H9 (cell line): ENCODE measurements around the gene CYREN. TPM values are rescaled to one million over a fixed set of nuclear protein-coding genes. Genes with fewer than 3 reads are reported as not detected.

ENCODE experiments used
- DNase-seq: peaks from one replicate; pipeline ENCODE4 v3.0.0-alpha.2; 2017
- H2AFZ ChIP-seq: one replicate; pipeline ENCODE4 v1.6.1; 2013; ENCODE audit warnings: mild to moderate bottlenecking, low read length, control low read depth, moderate library complexity
- H2AK5ac ChIP-seq: 2 replicates; pipeline ENCODE4 v1.6.1; 2013; ENCODE audit warnings: low read length, control low read depth, mixed read lengths; ENCODE audit not compliant: insufficient read length
- H2BK120ac ChIP-seq: one replicate; pipeline ENCODE4 v1.6.1; 2013; ENCODE audit warnings: low read depth, mild to moderate bottlenecking, low read length, control low read depth, inconsistent platforms; ENCODE audit not compliant: poor library complexity, severe bottlenecking
- H2BK12ac ChIP-seq: 2 replicates; pipeline ENCODE4 v1.6.1; 2013; ENCODE audit warnings: low read length, control low read depth, mixed read lengths, low read depth; ENCODE audit not compliant: insufficient read length
- H2BK15ac ChIP-seq: 2 replicates; pipeline ENCODE4 v1.6.1; 2013; ENCODE audit warnings: low read depth, low read length, control low read depth
- H2BK20ac ChIP-seq: one replicate; pipeline ENCODE4 v1.6.1; 2013; ENCODE audit warnings: low read depth, mild to moderate bottlenecking, low read length, control low read depth, inconsistent platforms; ENCODE audit not compliant: poor library complexity, severe bottlenecking
- H2BK5ac ChIP-seq: 2 replicates; pipeline ENCODE4 v1.6.1; 2013; ENCODE audit warnings: low read length, control low read depth, mixed read lengths; ENCODE audit not compliant: insufficient read length
- H3K14ac ChIP-seq: 2 replicates; pipeline ENCODE4 v1.6.1; 2013; ENCODE audit warnings: low read length, control low read depth; ENCODE audit not compliant: insufficient read depth
- H3K18ac ChIP-seq: 2 replicates; pipeline ENCODE4 v1.6.1; 2013; ENCODE audit warnings: low read depth, mild to moderate bottlenecking, mixed read lengths, low read length, control low read depth; ENCODE audit not compliant: insufficient read length
- H3K23ac ChIP-seq: 2 replicates; pipeline ENCODE4 v1.6.1; 2013; ENCODE audit warnings: low read length, control low read depth, mixed read lengths, low read depth; ENCODE audit not compliant: insufficient read length
- H3K23me2 ChIP-seq: 2 replicates; pipeline ENCODE4 v1.6.1; 2013; ENCODE audit warnings: low read depth, mild to moderate bottlenecking, mixed read lengths, low read length, control low read depth; ENCODE audit not compliant: insufficient read length, poor library complexity, severe bottlenecking
- H3K27ac ChIP-seq: 2 replicates; pipeline ENCODE4 v1.5.1; 2013; ENCODE audit warnings: low read length, control low read depth, mixed read lengths, low read depth; ENCODE audit not compliant: insufficient read length
- H3K27me3 ChIP-seq: 2 replicates; pipeline ENCODE4 v1.6.1; 2013; ENCODE audit warnings: low read length, control low read depth, inconsistent platforms; ENCODE audit not compliant: insufficient read depth
- H3K4ac ChIP-seq: 2 replicates; pipeline ENCODE4 v1.6.1; 2013; ENCODE audit warnings: low read depth, mild to moderate bottlenecking, control low read depth, inconsistent platforms, low read length, moderate library complexity
- H3K4me1 ChIP-seq: 2 replicates; pipeline ENCODE4 v1.6.1; 2013; ENCODE audit warnings: low read length, control low read depth, inconsistent platforms; ENCODE audit not compliant: insufficient read depth
- H3K4me2 ChIP-seq: 2 replicates; pipeline ENCODE4 v1.6.1; 2013; ENCODE audit warnings: low read length, control low read depth, mixed read lengths; ENCODE audit not compliant: insufficient read length, insufficient read depth
- H3K56ac ChIP-seq: 2 replicates; pipeline ENCODE4 v1.6.1; 2013; ENCODE audit warnings: low read depth, mild to moderate bottlenecking, mixed read lengths, low read length, control low read depth; ENCODE audit not compliant: insufficient read length
- H3K79me1 ChIP-seq: 2 replicates; pipeline ENCODE4 v1.6.1; 2013; ENCODE audit warnings: low read depth, mild to moderate bottlenecking, moderate library complexity, low read length, control low read depth, inconsistent platforms; ENCODE audit not compliant: insufficient read depth, poor library complexity, severe bottlenecking
- H3K79me2 ChIP-seq: 2 replicates; pipeline ENCODE4 v1.6.1; 2013; ENCODE audit warnings: low read length, control low read depth, inconsistent platforms; ENCODE audit not compliant: insufficient read depth
- H3K9ac ChIP-seq: 2 replicates; pipeline ENCODE4 v1.6.1; 2013; ENCODE audit warnings: low read length, control low read depth, mixed read lengths; ENCODE audit not compliant: insufficient read length; ENCODE audit errors: extremely low read depth
- H3K9me3 ChIP-seq: one replicate; pipeline ENCODE4 v1.6.1; 2013; ENCODE audit warnings: low read depth, low read length, inconsistent platforms; ENCODE audit not compliant: control insufficient read depth
- H3T11ph ChIP-seq: one replicate; pipeline ENCODE4 v1.6.1; 2013; ENCODE audit warnings: mild to moderate bottlenecking, low read length, control low read depth, inconsistent platforms
- H4K20me1 ChIP-seq: one replicate; pipeline ENCODE4 v1.6.1; 2013; ENCODE audit not compliant: control insufficient read depth, insufficient read length, insufficient read depth
- H4K5ac ChIP-seq: 2 replicates; pipeline ENCODE4 v1.6.1; 2013; ENCODE audit warnings: low read depth, mild to moderate bottlenecking, mixed read lengths, low read length, control low read depth; ENCODE audit not compliant: insufficient read length
- H4K8ac ChIP-seq: replicated peaks from 2 replicates; pipeline ENCODE4 v1.6.1; 2013; ENCODE audit warnings: low read length, control low read depth, mixed read lengths, low read depth; ENCODE audit not compliant: insufficient read length
- H4K91ac ChIP-seq: 2 replicates; pipeline ENCODE4 v1.6.1; 2013; ENCODE audit warnings: low read depth, mild to moderate bottlenecking, moderate library complexity, mixed read lengths, low read length, control low read depth; ENCODE audit not compliant: insufficient read length
- H3K27ac Mint-ChIP-seq, 3 experiments: 2 replicates in 2 of 3; 3 replicates in 1 of 3; pipeline ENCODE4 v1.8.0; 2020 to 2021; ENCODE audit warnings: mixed read lengths in 3 of 3, mild to moderate bottlenecking in 1 of 3, moderate library complexity in 1 of 3
- H3K27me3 Mint-ChIP-seq: 2 replicates; pipeline ENCODE4 v1.8.0; 2021; ENCODE audit warnings: low read depth, mild to moderate bottlenecking, moderate library complexity, mixed read lengths
- H3K36me3 Mint-ChIP-seq, 3 experiments: 2 replicates in 2 of 3; 3 replicates in 1 of 3; pipeline ENCODE4 v1.8.0; 2020 to 2021; ENCODE audit warnings: low read depth in 3 of 3, mixed read lengths in 3 of 3; ENCODE audit not compliant: insufficient read depth in 1 of 3
- H3K4me1 Mint-ChIP-seq, 2 experiments: 2 replicates each; pipeline ENCODE4 v1.8.0; 2020; ENCODE audit warnings: mixed read lengths in 2 of 2
- H3K4me3 Mint-ChIP-seq, 2 experiments: 2 replicates in 1 of 2; 3 replicates in 1 of 2; pipeline ENCODE4 v1.8.0; 2020 to 2021; ENCODE audit warnings: mild to moderate bottlenecking in 2 of 2, mixed read lengths in 2 of 2, moderate library complexity in 1 of 2
- H3K9me3 Mint-ChIP-seq, 2 experiments: 2 replicates in 1 of 2; 3 replicates in 1 of 2; pipeline ENCODE4 v1.8.0; 2020; ENCODE audit warnings: mild to moderate bottlenecking in 2 of 2, mixed read lengths in 2 of 2, moderate library complexity in 1 of 2
- WGBS: extraction: QIAGEN DNeasy Blood & Tissue Kit; methylation state at CpG from one replicate; pipeline ENCODE4 v1.1.7; 2013; ENCODE audit warnings: missing lambda C conversion rate, low lambda C conversion rate, mixed read lengths; ENCODE audit not compliant: insufficient read length; ENCODE audit errors: extremely low coverage; 5-methylcytosine and 5-hydroxymethylcytosine counted together
- total RNA-seq: library from RNA; stranded (reverse); gene quantifications from 2 replicates; pipeline ENCODE4 v1.2.1, GENCODE V29; 2021
- TF ChIP-seq, protein P1 (sequence below): fragments of 200-600 bp; sonication (generic); conservative IDR thresholded peaks from 3 replicates; pipeline ENCODE4 v1.8.0; 2021; ENCODE audit warnings: antibody characterized with exemption, mild to moderate bottlenecking

CYREN gene
- total RNA-seq, 1 experiment from 2014 or later, result 72.0 TPM

DNA sequence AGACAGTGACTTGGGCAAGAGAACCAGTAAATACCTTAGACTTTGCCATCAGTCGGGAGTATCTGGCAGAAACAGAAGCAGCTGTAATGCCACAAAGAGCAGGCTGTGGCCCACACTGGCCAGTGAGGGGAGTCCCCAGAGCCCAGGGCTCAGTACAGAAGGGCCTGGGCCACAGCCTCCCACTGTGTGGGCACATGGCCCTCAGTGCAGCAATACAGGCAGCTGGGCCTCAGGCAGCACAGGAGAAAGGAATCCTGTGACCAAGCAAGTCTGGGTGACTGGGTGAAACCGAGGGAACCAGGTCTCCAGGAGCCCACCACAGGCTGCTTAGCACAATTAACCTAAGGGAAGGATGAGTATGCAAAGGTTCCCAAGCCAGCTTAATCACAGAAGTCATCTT is 26.8 kb upstream of the CYREN start:
- no peak overlapping the region for H2BK5ac ChIP-seq
- H4K20me1 ChIP-seq, result no peaks in the 10 kb centered on the region
- H3K27ac Mint-ChIP-seq, result no peak overlapping the region
- H3K79me2 ChIP-seq, result no peaks in the 10 kb centered on the region
- no peak overlapping the region for H2BK120ac ChIP-seq
- H3T11ph ChIP-seq, result no peak overlapping the region
- H3K36me3 Mint-ChIP-seq, result peaks cover 9 to 41% (median 18%) of the 10 kb centered on the region in 3 experiments
- H3K18ac ChIP-seq, result no peak overlapping the region
- no peaks in the 10 kb centered on the region for H3K27me3 Mint-ChIP-seq
- H3K9me3 Mint-ChIP-seq, result no peaks in the 10 kb centered on the region
- H3K14ac ChIP-seq, result no peak overlapping the region
- H3K4me3 Mint-ChIP-seq, result no peak overlapping the region
- H2AFZ ChIP-seq, result no peak overlapping the region
- H4K8ac ChIP-seq, result no peak overlapping the region
- no peaks in the 10 kb centered on the region for H3K79me1 ChIP-seq
- H3K9me3 ChIP-seq, result no peaks in the 10 kb centered on the region
- H4K5ac ChIP-seq, result no peak overlapping the region
- H4K91ac ChIP-seq, result no peak overlapping the region
- H3K4me1 Mint-ChIP-seq, result peaks cover 0 to 5% of the 10 kb centered on the region in 2 experiments; a peak in 3 of 4 replicates
- no peak overlapping the region for H2BK20ac ChIP-seq
- no peaks in the 10 kb centered on the region for H3K23me2 ChIP-seq
- H2BK15ac ChIP-seq, result no peak overlapping the region
- H2AK5ac ChIP-seq, result no peak overlapping the region
- H3K27ac ChIP-seq, result no peak overlapping the region
- no peaks in the 10 kb centered on the region for H3K27me3 ChIP-seq
- H3K4me1 ChIP-seq, result no peaks in the 10 kb centered on the region
- no peak overlapping the region for H3K56ac ChIP-seq
- DNase-seq, result no peak
- no peak overlapping the region for H3K9ac ChIP-seq
- no peak overlapping the region for H3K23ac ChIP-seq
- H3K4ac ChIP-seq, result no peak overlapping the region
- WGBS, result no CpG with 5 or more reads among the region's 2 CpGs
- TF ChIP-seq, protein P1, sequence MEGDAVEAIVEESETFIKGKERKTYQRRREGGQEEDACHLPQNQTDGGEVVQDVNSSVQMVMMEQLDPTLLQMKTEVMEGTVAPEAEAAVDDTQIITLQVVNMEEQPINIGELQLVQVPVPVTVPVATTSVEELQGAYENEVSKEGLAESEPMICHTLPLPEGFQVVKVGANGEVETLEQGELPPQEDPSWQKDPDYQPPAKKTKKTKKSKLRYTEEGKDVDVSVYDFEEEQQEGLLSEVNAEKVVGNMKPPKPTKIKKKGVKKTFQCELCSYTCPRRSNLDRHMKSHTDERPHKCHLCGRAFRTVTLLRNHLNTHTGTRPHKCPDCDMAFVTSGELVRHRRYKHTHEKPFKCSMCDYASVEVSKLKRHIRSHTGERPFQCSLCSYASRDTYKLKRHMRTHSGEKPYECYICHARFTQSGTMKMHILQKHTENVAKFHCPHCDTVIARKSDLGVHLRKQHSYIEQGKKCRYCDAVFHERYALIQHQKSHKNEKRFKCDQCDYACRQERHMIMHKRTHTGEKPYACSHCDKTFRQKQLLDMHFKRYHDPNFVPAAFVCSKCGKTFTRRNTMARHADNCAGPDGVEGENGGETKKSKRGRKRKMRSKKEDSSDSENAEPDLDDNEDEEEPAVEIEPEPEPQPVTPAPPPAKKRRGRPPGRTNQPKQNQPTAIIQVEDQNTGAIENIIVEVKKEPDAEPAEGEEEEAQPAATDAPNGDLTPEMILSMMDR, result no peak
- no peak overlapping the region for H2BK12ac ChIP-seq
- no peak overlapping the region for H3K4me2 ChIP-seq
